H9 (cell line): Measurements from ENCODE around the gene CDKAL1. TPM values are rescaled to one million over a fixed set of nuclear protein-coding genes. Genes with fewer than 3 reads are reported as not detected.

Experiments
- DNase-seq: peaks from one replicate; pipeline ENCODE4 v3.0.0-alpha.2; 2017
- H2AFZ ChIP-seq: one replicate; pipeline ENCODE4 v1.6.1; 2013; ENCODE audit warnings: mild to moderate bottlenecking, low read length, control low read depth, moderate library complexity
- H2AK5ac ChIP-seq: 2 replicates; pipeline ENCODE4 v1.6.1; 2013; ENCODE audit warnings: low read length, control low read depth, mixed read lengths; ENCODE audit not compliant: insufficient read length
- H2BK120ac ChIP-seq: one replicate; pipeline ENCODE4 v1.6.1; 2013; ENCODE audit warnings: low read depth, mild to moderate bottlenecking, low read length, control low read depth, inconsistent platforms; ENCODE audit not compliant: poor library complexity, severe bottlenecking
- H2BK12ac ChIP-seq: 2 replicates; pipeline ENCODE4 v1.6.1; 2013; ENCODE audit warnings: low read length, control low read depth, mixed read lengths, low read depth; ENCODE audit not compliant: insufficient read length
- H2BK15ac ChIP-seq: 2 replicates; pipeline ENCODE4 v1.6.1; 2013; ENCODE audit warnings: low read depth, low read length, control low read depth
- H2BK20ac ChIP-seq: one replicate; pipeline ENCODE4 v1.6.1; 2013; ENCODE audit warnings: low read depth, mild to moderate bottlenecking, low read length, control low read depth, inconsistent platforms; ENCODE audit not compliant: poor library complexity, severe bottlenecking
- H2BK5ac ChIP-seq: 2 replicates; pipeline ENCODE4 v1.6.1; 2013; ENCODE audit warnings: low read length, control low read depth, mixed read lengths; ENCODE audit not compliant: insufficient read length
- H3K14ac ChIP-seq: 2 replicates; pipeline ENCODE4 v1.6.1; 2013; ENCODE audit warnings: low read length, control low read depth; ENCODE audit not compliant: insufficient read depth
- H3K18ac ChIP-seq: 2 replicates; pipeline ENCODE4 v1.6.1; 2013; ENCODE audit warnings: low read depth, mild to moderate bottlenecking, mixed read lengths, low read length, control low read depth; ENCODE audit not compliant: insufficient read length
- H3K23ac ChIP-seq: 2 replicates; pipeline ENCODE4 v1.6.1; 2013; ENCODE audit warnings: low read length, control low read depth, mixed read lengths, low read depth; ENCODE audit not compliant: insufficient read length
- H3K23me2 ChIP-seq: 2 replicates; pipeline ENCODE4 v1.6.1; 2013; ENCODE audit warnings: low read depth, mild to moderate bottlenecking, mixed read lengths, low read length, control low read depth; ENCODE audit not compliant: insufficient read length, poor library complexity, severe bottlenecking
- H3K27ac ChIP-seq: 2 replicates; pipeline ENCODE4 v1.5.1; 2013; ENCODE audit warnings: low read length, control low read depth, mixed read lengths, low read depth; ENCODE audit not compliant: insufficient read length
- H3K27me3 ChIP-seq: 2 replicates; pipeline ENCODE4 v1.6.1; 2013; ENCODE audit warnings: low read length, control low read depth, inconsistent platforms; ENCODE audit not compliant: insufficient read depth
- H3K4ac ChIP-seq: 2 replicates; pipeline ENCODE4 v1.6.1; 2013; ENCODE audit warnings: low read depth, mild to moderate bottlenecking, control low read depth, inconsistent platforms, low read length, moderate library complexity
- H3K4me1 ChIP-seq: 2 replicates; pipeline ENCODE4 v1.6.1; 2013; ENCODE audit warnings: low read length, control low read depth, inconsistent platforms; ENCODE audit not compliant: insufficient read depth
- H3K4me2 ChIP-seq: 2 replicates; pipeline ENCODE4 v1.6.1; 2013; ENCODE audit warnings: low read length, control low read depth, mixed read lengths; ENCODE audit not compliant: insufficient read length, insufficient read depth
- H3K56ac ChIP-seq: 2 replicates; pipeline ENCODE4 v1.6.1; 2013; ENCODE audit warnings: low read depth, mild to moderate bottlenecking, mixed read lengths, low read length, control low read depth; ENCODE audit not compliant: insufficient read length
- H3K79me1 ChIP-seq: 2 replicates; pipeline ENCODE4 v1.6.1; 2013; ENCODE audit warnings: low read depth, mild to moderate bottlenecking, moderate library complexity, low read length, control low read depth, inconsistent platforms; ENCODE audit not compliant: insufficient read depth, poor library complexity, severe bottlenecking
- H3K79me2 ChIP-seq: 2 replicates; pipeline ENCODE4 v1.6.1; 2013; ENCODE audit warnings: low read length, control low read depth, inconsistent platforms; ENCODE audit not compliant: insufficient read depth
- H3K9ac ChIP-seq: 2 replicates; pipeline ENCODE4 v1.6.1; 2013; ENCODE audit warnings: low read length, control low read depth, mixed read lengths; ENCODE audit not compliant: insufficient read length; ENCODE audit errors: extremely low read depth
- H3K9me3 ChIP-seq: one replicate; pipeline ENCODE4 v1.6.1; 2013; ENCODE audit warnings: low read depth, low read length, inconsistent platforms; ENCODE audit not compliant: control insufficient read depth
- H3T11ph ChIP-seq: one replicate; pipeline ENCODE4 v1.6.1; 2013; ENCODE audit warnings: mild to moderate bottlenecking, low read length, control low read depth, inconsistent platforms
- H4K20me1 ChIP-seq: one replicate; pipeline ENCODE4 v1.6.1; 2013; ENCODE audit not compliant: control insufficient read depth, insufficient read length, insufficient read depth
- H4K5ac ChIP-seq: 2 replicates; pipeline ENCODE4 v1.6.1; 2013; ENCODE audit warnings: low read depth, mild to moderate bottlenecking, mixed read lengths, low read length, control low read depth; ENCODE audit not compliant: insufficient read length
- H4K8ac ChIP-seq: replicated peaks from 2 replicates; pipeline ENCODE4 v1.6.1; 2013; ENCODE audit warnings: low read length, control low read depth, mixed read lengths, low read depth; ENCODE audit not compliant: insufficient read length
- H4K91ac ChIP-seq: 2 replicates; pipeline ENCODE4 v1.6.1; 2013; ENCODE audit warnings: low read depth, mild to moderate bottlenecking, moderate library complexity, mixed read lengths, low read length, control low read depth; ENCODE audit not compliant: insufficient read length
- H3K27ac Mint-ChIP-seq, 3 experiments: 2 replicates in 2 of 3; 3 replicates in 1 of 3; pipeline ENCODE4 v1.8.0; 2020 to 2021; ENCODE audit warnings: mixed read lengths in 3 of 3, mild to moderate bottlenecking in 1 of 3, moderate library complexity in 1 of 3
- H3K27me3 Mint-ChIP-seq: 2 replicates; pipeline ENCODE4 v1.8.0; 2021; ENCODE audit warnings: low read depth, mild to moderate bottlenecking, moderate library complexity, mixed read lengths
- H3K36me3 Mint-ChIP-seq, 3 experiments: 2 replicates in 2 of 3; 3 replicates in 1 of 3; pipeline ENCODE4 v1.8.0; 2020 to 2021; ENCODE audit warnings: low read depth in 3 of 3, mixed read lengths in 3 of 3; ENCODE audit not compliant: insufficient read depth in 1 of 3
- H3K4me1 Mint-ChIP-seq, 2 experiments: 2 replicates each; pipeline ENCODE4 v1.8.0; 2020; ENCODE audit warnings: mixed read lengths in 2 of 2
- H3K4me3 Mint-ChIP-seq, 2 experiments: 2 replicates in 1 of 2; 3 replicates in 1 of 2; pipeline ENCODE4 v1.8.0; 2020 to 2021; ENCODE audit warnings: mild to moderate bottlenecking in 2 of 2, mixed read lengths in 2 of 2, moderate library complexity in 1 of 2
- H3K9me3 Mint-ChIP-seq, 2 experiments: 2 replicates in 1 of 2; 3 replicates in 1 of 2; pipeline ENCODE4 v1.8.0; 2020; ENCODE audit warnings: mild to moderate bottlenecking in 2 of 2, mixed read lengths in 2 of 2, moderate library complexity in 1 of 2
- WGBS: extraction: QIAGEN DNeasy Blood & Tissue Kit; methylation state at CpG from one replicate; pipeline ENCODE4 v1.1.7; 2013; ENCODE audit warnings: missing lambda C conversion rate, low lambda C conversion rate, mixed read lengths; ENCODE audit not compliant: insufficient read length; ENCODE audit errors: extremely low coverage; 5-methylcytosine and 5-hydroxymethylcytosine counted together
- total RNA-seq: library from RNA; stranded (reverse); gene quantifications from 2 replicates; pipeline ENCODE4 v1.2.1, GENCODE V29; 2021
- TF ChIP-seq, protein P1 (sequence below): fragments of 200-600 bp; sonication (generic); conservative IDR thresholded peaks from 3 replicates; pipeline ENCODE4 v1.8.0; 2021; ENCODE audit warnings: antibody characterized with exemption, mild to moderate bottlenecking

The CDKAL1 gene
- total RNA-seq, 1 experiment from 2014 or later, result 23.0 TPM

DNA sequence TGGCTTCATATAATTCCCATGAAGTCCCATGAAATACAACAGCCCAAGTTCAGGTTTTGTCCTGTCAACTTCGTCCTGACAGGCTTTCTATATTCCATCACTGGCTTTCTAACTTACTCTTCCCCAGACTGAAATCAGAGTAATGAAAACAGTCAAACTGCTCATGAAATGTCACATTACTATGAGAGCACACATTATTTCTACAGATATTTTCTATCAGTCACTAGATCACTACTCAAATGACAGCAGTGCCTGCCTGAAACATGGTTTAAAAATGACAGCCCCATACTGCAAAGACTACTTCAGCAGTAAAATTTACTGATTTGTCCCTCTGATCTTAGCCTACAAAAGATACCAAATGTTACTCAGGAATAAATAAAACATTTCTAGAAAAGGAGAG, 616.4 kb downstream of the CDKAL1 start:
- H3K27me3 Mint-ChIP-seq, result no peaks in the 10 kb centered on the region
- Histone ChIP-seq H2AFZ (no peak overlapping the region), H2BK12ac (no peak overlapping the region), H3K56ac (no peak overlapping the region), H3K27ac (no peak overlapping the region), H3K4me1 (no peaks in the 10 kb centered on the region), H4K91ac (no peak overlapping the region), H3K9ac (no peak overlapping the region), H2AK5ac (no peak overlapping the region), H3K79me1 (no peaks in the 10 kb centered on the region), H3K79me2 (no peaks in the 10 kb centered on the region), H3K23me2 (no peaks in the 10 kb centered on the region), H3K27me3 (no peaks in the 10 kb centered on the region), H3K23ac (no peak overlapping the region), H3K4me2 (no peak overlapping the region), H4K5ac (no peak overlapping the region), H3K9me3 (no peaks in the 10 kb centered on the region), H2BK5ac (no peak overlapping the region), H2BK15ac (no peak overlapping the region), H2BK20ac (no peak overlapping the region), H4K8ac (no peak overlapping the region), H2BK120ac (no peak overlapping the region), H3T11ph (no peak overlapping the region), H3K14ac (no peak overlapping the region), H3K18ac (no peak overlapping the region), H4K20me1 (no peaks in the 10 kb centered on the region), H3K4ac (no peak overlapping the region)
- H3K27ac Mint-ChIP-seq, result no peak overlapping the region
- TF ChIP-seq, protein P1, sequence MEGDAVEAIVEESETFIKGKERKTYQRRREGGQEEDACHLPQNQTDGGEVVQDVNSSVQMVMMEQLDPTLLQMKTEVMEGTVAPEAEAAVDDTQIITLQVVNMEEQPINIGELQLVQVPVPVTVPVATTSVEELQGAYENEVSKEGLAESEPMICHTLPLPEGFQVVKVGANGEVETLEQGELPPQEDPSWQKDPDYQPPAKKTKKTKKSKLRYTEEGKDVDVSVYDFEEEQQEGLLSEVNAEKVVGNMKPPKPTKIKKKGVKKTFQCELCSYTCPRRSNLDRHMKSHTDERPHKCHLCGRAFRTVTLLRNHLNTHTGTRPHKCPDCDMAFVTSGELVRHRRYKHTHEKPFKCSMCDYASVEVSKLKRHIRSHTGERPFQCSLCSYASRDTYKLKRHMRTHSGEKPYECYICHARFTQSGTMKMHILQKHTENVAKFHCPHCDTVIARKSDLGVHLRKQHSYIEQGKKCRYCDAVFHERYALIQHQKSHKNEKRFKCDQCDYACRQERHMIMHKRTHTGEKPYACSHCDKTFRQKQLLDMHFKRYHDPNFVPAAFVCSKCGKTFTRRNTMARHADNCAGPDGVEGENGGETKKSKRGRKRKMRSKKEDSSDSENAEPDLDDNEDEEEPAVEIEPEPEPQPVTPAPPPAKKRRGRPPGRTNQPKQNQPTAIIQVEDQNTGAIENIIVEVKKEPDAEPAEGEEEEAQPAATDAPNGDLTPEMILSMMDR, result no peak
- no peaks in the 10 kb centered on the region for H3K9me3 Mint-ChIP-seq
- DNase-seq, result no peak
- H3K4me1 Mint-ChIP-seq, result peaks cover 7 to 10% of the 10 kb centered on the region in 2 experiments
- no peaks in the 10 kb centered on the region for H3K36me3 Mint-ChIP-seq
- WGBS, result no CpG with 5 or more reads among the region's 1 CpG
- no peak overlapping the region for H3K4me3 Mint-ChIP-seq
